Karpas-422 (cell line): ENCODE measurements around the gene DOCK4. TPM values are rescaled to one million over a fixed set of nuclear protein-coding genes. Genes with fewer than 3 reads are reported as not detected.

Experiments used
- DNase-seq: peaks from one replicate; pipeline ENCODE4 v3.0.0-alpha.2; 2015
- H2AFZ ChIP-seq: fragments of 200-600 bp; sonication (generic); 2 replicates; pipeline ENCODE4 v1.6.1; 2014; ENCODE audit warnings: antibody characterized with exemption, low read length, mixed read lengths
- H3K27ac ChIP-seq: fragments of 200-600 bp; sonication (generic); 2 replicates; pipeline ENCODE4 v1.5.1; 2014; ENCODE audit warnings: mild to moderate bottlenecking, low read length, moderate library complexity
- H3K27me3 ChIP-seq: fragments of 200-600 bp; sonication (generic); 2 replicates; pipeline ENCODE4 v1.6.1; 2014; ENCODE audit warnings: low read length, mixed read lengths
- H3K36me3 ChIP-seq: fragments of 200-600 bp; sonication (generic); 2 replicates; pipeline ENCODE4 v1.6.1; 2014; ENCODE audit warnings: low read length, mixed read lengths; ENCODE audit not compliant: insufficient read depth
- H3K4me1 ChIP-seq: fragments of 200-600 bp; sonication (generic); 2 replicates; pipeline ENCODE4 v1.6.1; 2014; ENCODE audit warnings: mild to moderate bottlenecking, low read length, mixed read lengths
- H3K4me2 ChIP-seq: fragments of 200-600 bp; sonication (generic); 2 replicates; pipeline ENCODE4 v1.6.1; 2014; ENCODE audit warnings: low read length, low read depth, mild to moderate bottlenecking; ENCODE audit not compliant: poor library complexity, severe bottlenecking
- H3K4me3 ChIP-seq: fragments of 200-600 bp; sonication (generic); 2 replicates; pipeline ENCODE4 v1.5.1; 2014; ENCODE audit warnings: mild to moderate bottlenecking, antibody characterized with exemption, low read length, mixed read lengths
- H3K79me2 ChIP-seq: fragments of 200-600 bp; sonication (generic); 2 replicates; pipeline ENCODE4 v1.6.1; 2014; ENCODE audit warnings: mild to moderate bottlenecking, low read length, mixed read lengths
- H3K9ac ChIP-seq: fragments of 200-600 bp; sonication (generic); 2 replicates; pipeline ENCODE4 v1.6.0; 2014; ENCODE audit warnings: low read length
- H3K9me2 ChIP-seq: fragments of 200-600 bp; sonication (generic), shearing (Covaris generic); replicated peaks from 2 replicates; pipeline ENCODE4 v1.6.0; 2014; ENCODE audit warnings: mild to moderate bottlenecking, low read length, moderate library complexity; ENCODE audit not compliant: insufficient read depth
- H3K9me3 ChIP-seq: fragments of 300-700, 200-600 bp; sonication (generic); 2 replicates; pipeline ENCODE4 v1.6.1; 2014; ENCODE audit warnings: low read length, mixed read lengths
- H4K20me1 ChIP-seq: fragments of 200-600 bp; sonication (generic); 2 replicates; pipeline ENCODE4 v1.6.1; 2014; ENCODE audit warnings: mild to moderate bottlenecking, antibody characterized with exemption, low read length, low read depth; ENCODE audit not compliant: insufficient read depth
- total RNA-seq: library from RNA; depleted of rRNA; stranded (reverse); fragments of >200 nt; shearing (Covaris generic); gene quantifications from 2 replicates; pipeline ENCODE4 v1.2.3, GENCODE V29; 2014; ENCODE audit warnings: low replicate concordance

DOCK4 gene
- total RNA-seq, 1 experiment from 2014 or later: 0.07 TPM

- Histone ChIP-seq H3K36me3 (no peaks in the 10 kb centered on the region), H3K4me2 (no peak overlapping the region), H3K27ac (no peak overlapping the region), H3K9ac (no peak overlapping the region), H3K9me2 (no peaks in the 10 kb centered on the region), H3K27me3 (no peaks in the 10 kb centered on the region), H3K4me3 (no peak overlapping the region), H3K4me1 (no peaks in the 10 kb centered on the region), H4K20me1 (no peaks in the 10 kb centered on the region), H3K79me2 (no peaks in the 10 kb centered on the region), H2AFZ (no peak overlapping the region), H3K9me3 (no peaks in the 10 kb centered on the region)
- DNase-seq: no peak
These were observed 191.1 kb downstream of the DOCK4 start for GRCh38 chr7:112015146-112015545.

GRCh38 chr7:112014347-112014746 lies 191.9 kb downstream of the DOCK4 start:
- no peak overlapping the region for H2AFZ ChIP-seq
- no peaks in the 10 kb centered on the region for H4K20me1 ChIP-seq
- H3K4me3 ChIP-seq: no peak overlapping the region
- no peak overlapping the region for H3K27ac ChIP-seq
- H3K9me2 ChIP-seq: no peaks in the 10 kb centered on the region
- H3K4me2 ChIP-seq: no peak overlapping the region
- H3K79me2 ChIP-seq: no peaks in the 10 kb centered on the region
- no peaks in the 10 kb centered on the region for H3K4me1 ChIP-seq
- DNase-seq: no peak
- H3K27me3 ChIP-seq: no peaks in the 10 kb centered on the region
- no peak overlapping the region for H3K9ac ChIP-seq
- no peaks in the 10 kb centered on the region for H3K36me3 ChIP-seq
- no peaks in the 10 kb centered on the region for H3K9me3 ChIP-seq

GRCh38 chr7:112013274-112013673 lies 192.9 kb downstream of the DOCK4 start:
- DNase-seq: no peak
- no peak overlapping the region for H2AFZ ChIP-seq
- no peaks in the 10 kb centered on the region for H3K79me2 ChIP-seq
- no peaks in the 10 kb centered on the region for H3K9me3 ChIP-seq
- H4K20me1 ChIP-seq: no peaks in the 10 kb centered on the region
- no peak overlapping the region for H3K4me3 ChIP-seq
- H3K9me2 ChIP-seq: no peaks in the 10 kb centered on the region
- no peak overlapping the region for H3K4me2 ChIP-seq
- H3K9ac ChIP-seq: no peak overlapping the region
- no peaks in the 10 kb centered on the region for H3K27me3 ChIP-seq
- H3K27ac ChIP-seq: no peak overlapping the region
- H3K4me1 ChIP-seq: no peaks in the 10 kb centered on the region
- H3K36me3 ChIP-seq: no peaks in the 10 kb centered on the region

GRCh38 chr7:112012242-112012641 lies 194.0 kb downstream of the DOCK4 start:
- H3K27me3 ChIP-seq: no peaks in the 10 kb centered on the region
- H3K9ac ChIP-seq: no peak overlapping the region
- DNase-seq: no peak
- no peaks in the 10 kb centered on the region for H3K4me1 ChIP-seq
- no peak overlapping the region for H3K4me2 ChIP-seq
- no peaks in the 10 kb centered on the region for H3K9me2 ChIP-seq
- no peaks in the 10 kb centered on the region for H4K20me1 ChIP-seq
- no peaks in the 10 kb centered on the region for H3K9me3 ChIP-seq
- no peak overlapping the region for H2AFZ ChIP-seq
- no peak overlapping the region for H3K4me3 ChIP-seq
- no peak overlapping the region for H3K27ac ChIP-seq
- H3K79me2 ChIP-seq: no peaks in the 10 kb centered on the region
- H3K36me3 ChIP-seq: no peaks in the 10 kb centered on the region

GRCh38 chr7:112010994-112011393 lies 195.2 kb downstream of the DOCK4 start:
- Histone ChIP-seq H2AFZ (no peak overlapping the region), H3K9me3 (no peaks in the 10 kb centered on the region), H4K20me1 (no peaks in the 10 kb centered on the region), H3K27me3 (no peaks in the 10 kb centered on the region), H3K9ac (no peak overlapping the region), H3K27ac (no peak overlapping the region), H3K9me2 (no peaks in the 10 kb centered on the region), H3K79me2 (no peaks in the 10 kb centered on the region), H3K4me1 (no peaks in the 10 kb centered on the region), H3K36me3 (no peaks in the 10 kb centered on the region), H3K4me2 (no peak overlapping the region), H3K4me3 (no peak overlapping the region)
- DNase-seq: no peak

GRCh38 chr7:112010109-112010508 lies 196.1 kb downstream of the DOCK4 start:
- Histone ChIP-seq H3K36me3 (no peaks in the 10 kb centered on the region), H3K79me2 (no peaks in the 10 kb centered on the region), H3K9ac (no peak overlapping the region), H3K4me2 (no peak overlapping the region), H3K9me3 (no peaks in the 10 kb centered on the region), H3K27ac (no peak overlapping the region), H4K20me1 (no peaks in the 10 kb centered on the region), H2AFZ (no peak overlapping the region), H3K9me2 (no peaks in the 10 kb centered on the region), H3K4me1 (no peaks in the 10 kb centered on the region), H3K27me3 (no peaks in the 10 kb centered on the region), H3K4me3 (no peak overlapping the region)
- no peak for DNase-seq

GRCh38 chr7:112009081-112009480 lies 197.1 kb downstream of the DOCK4 start:
- no peaks in the 10 kb centered on the region for H3K9me2 ChIP-seq
- no peak overlapping the region for H3K9ac ChIP-seq
- H3K4me1 ChIP-seq: no peaks in the 10 kb centered on the region
- no peaks in the 10 kb centered on the region for H3K79me2 ChIP-seq
- H3K4me2 ChIP-seq: no peak overlapping the region
- H4K20me1 ChIP-seq: no peaks in the 10 kb centered on the region
- H3K27me3 ChIP-seq: no peaks in the 10 kb centered on the region
- H2AFZ ChIP-seq: no peak overlapping the region
- H3K9me3 ChIP-seq: no peaks in the 10 kb centered on the region
- H3K4me3 ChIP-seq: no peak overlapping the region
- no peaks in the 10 kb centered on the region for H3K36me3 ChIP-seq
- no peak for DNase-seq
- no peak overlapping the region for H3K27ac ChIP-seq

- Histone ChIP-seq H3K9me2 (no peaks in the 10 kb centered on the region), H3K79me2 (no peaks in the 10 kb centered on the region), H3K36me3 (no peaks in the 10 kb centered on the region), H2AFZ (no peak overlapping the region), H3K4me2 (no peak overlapping the region), H4K20me1 (no peaks in the 10 kb centered on the region), H3K9ac (no peak overlapping the region), H3K4me3 (no peak overlapping the region), H3K4me1 (no peaks in the 10 kb centered on the region), H3K9me3 (no peaks in the 10 kb centered on the region), H3K27ac (no peak overlapping the region), H3K27me3 (no peaks in the 10 kb centered on the region)
- DNase-seq: no peak
These were observed 199.0 kb downstream of the DOCK4 start for GRCh38 chr7:112007185-112007584.

- H3K9me3 ChIP-seq: no peaks in the 10 kb centered on the region
- no peaks in the 10 kb centered on the region for H4K20me1 ChIP-seq
- H3K27me3 ChIP-seq: no peaks in the 10 kb centered on the region
- H3K9me2 ChIP-seq: no peaks in the 10 kb centered on the region
- no peak overlapping the region for H3K9ac ChIP-seq
- H3K4me2 ChIP-seq: no peak overlapping the region
- H3K4me1 ChIP-seq: no peaks in the 10 kb centered on the region
- H3K79me2 ChIP-seq: no peaks in the 10 kb centered on the region
- no peaks in the 10 kb centered on the region for H3K36me3 ChIP-seq
- no peak overlapping the region for H3K4me3 ChIP-seq
- no peak overlapping the region for H3K27ac ChIP-seq
- DNase-seq: no peak
- H2AFZ ChIP-seq: no peak overlapping the region
These were observed 200.1 kb downstream of the DOCK4 start for GRCh38 chr7:112006071-112006470.
